ENCODE data around the gene FAM229B.
"Not testable (repeated sequence)": the region's sequence is repeated elsewhere in the genome, so short reads cannot be mapped to it uniquely, and the experiment has no call there.

FAM229B gene

GRCh38 chr6:112065426-112065986, 21.9 kb upstream of the FAM229B start:
- DNase-seq (ENCODE audit: low spot score) = no peak

DNA sequence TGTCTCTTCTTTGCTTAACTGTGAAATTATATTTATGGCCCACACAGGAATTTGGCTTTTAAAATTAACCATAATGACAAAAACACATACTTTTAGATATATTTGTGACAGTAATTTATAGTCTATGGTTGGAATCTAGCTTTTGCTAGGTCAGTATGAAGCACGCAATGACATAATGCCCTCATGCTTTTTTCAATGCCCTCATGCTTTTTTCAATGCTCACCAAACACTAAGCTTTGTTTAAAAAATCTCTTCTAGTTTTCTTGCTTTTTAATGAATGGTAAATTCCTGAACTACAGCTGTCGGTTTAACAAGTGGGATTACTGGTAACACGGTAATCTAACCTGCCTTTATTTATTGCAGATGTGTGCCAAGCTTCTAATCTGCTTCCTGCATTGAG, 20.8 kb upstream of the FAM229B start:
- DNase-seq (ENCODE audit: low spot score) = no peak

- no peak for DNase-seq (ENCODE audit: low spot score)
Measured at GRCh38 chr6:112081569-112081968, 5.8 kb upstream of the FAM229B start.

- no peak for DNase-seq (ENCODE audit: low spot score)
Measured at GRCh38 chr6:112085286-112086065, 1.9 kb upstream of the FAM229B start.

DNA sequence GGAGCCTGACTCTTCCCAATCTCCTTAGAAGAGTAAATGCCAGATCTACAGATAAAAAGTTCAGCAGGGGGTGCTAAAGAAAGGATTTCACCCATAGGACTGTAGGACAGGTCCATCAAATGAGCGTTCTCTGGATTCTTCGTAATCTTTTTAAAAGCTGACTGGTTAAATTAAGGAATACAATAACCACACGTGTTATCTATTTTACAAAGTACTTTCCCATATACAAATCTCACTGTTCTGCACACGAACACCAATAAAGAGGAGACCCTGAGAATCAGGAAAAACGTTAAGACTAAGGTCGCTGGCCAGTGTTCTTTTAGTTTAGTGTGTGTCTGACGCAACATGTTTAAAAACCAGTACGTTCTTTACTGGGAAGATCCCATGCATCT, 651 bp upstream of the FAM229B start:
- peak; percentile 65 for DNase-seq (ENCODE audit: low spot score)

DNA sequence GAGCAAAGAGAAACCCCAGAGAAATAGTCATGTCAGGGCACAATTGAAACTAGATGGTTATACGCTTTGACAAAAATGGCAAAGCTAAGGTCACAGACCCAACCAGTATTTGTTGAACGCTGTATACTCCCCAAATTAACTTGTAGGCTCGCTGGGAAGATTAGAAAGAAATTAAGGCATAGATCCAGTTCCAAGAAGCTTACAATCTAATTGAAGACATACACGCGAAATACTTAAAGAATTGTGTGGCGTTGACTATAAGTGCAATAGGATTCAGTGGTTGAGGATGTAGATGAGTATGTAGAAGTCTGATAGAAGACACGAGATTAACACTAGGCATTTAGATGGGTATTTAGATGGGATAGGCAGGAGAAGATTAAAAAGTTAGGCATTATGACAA, 525 bp downstream of the FAM229B start:
- DNase-seq (ENCODE audit: low spot score) = no peak

- no peak for DNase-seq (ENCODE audit: low spot score)
Measured at GRCh38 chr6:112096901-112097300, 9.5 kb downstream of the FAM229B start.

- no peak for DNase-seq (ENCODE audit: low spot score)
Measured at GRCh38 chr6:112100561-112100960, 13.2 kb downstream of the FAM229B start.

DNA sequence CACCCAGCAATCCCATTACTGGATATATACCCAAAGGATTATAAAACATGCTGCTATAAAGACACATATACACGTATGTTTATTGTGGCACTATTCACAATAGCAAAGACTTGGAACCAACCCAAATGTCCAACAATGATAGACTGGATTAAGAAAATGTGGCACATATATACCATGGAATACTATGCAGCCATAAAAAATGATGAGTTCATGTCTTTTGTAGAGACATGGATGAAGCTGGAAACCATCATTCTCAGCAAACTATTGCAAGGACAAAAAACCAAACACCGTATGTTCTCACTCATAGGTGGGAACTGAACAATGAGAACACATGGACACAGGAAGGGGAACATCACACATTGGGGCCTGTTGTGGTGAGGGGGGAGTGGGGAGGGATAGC, 18.6 kb downstream of the FAM229B start:
- not testable (repeated sequence) for DNase-seq (ENCODE audit: low spot score)

DNA sequence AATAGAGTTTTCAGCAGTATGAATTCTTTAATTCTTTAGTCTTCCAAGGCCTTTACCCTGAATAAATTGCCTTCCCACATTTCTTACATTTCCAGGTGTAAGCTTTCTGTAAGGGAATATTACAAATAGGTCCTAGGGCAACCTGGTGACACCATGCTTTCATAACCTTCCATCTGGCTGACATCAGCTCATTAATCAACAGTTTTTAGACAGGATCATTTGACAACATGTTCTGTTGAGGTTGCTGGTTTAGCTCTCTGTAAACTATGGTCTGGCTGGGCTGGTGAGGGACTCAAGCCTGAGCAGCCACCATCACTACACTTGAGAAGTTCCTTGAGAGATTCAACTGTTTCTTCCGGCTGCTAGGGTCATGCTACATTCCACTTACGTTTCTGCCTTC, 19.2 kb downstream of the FAM229B start:
- DNase-seq (ENCODE audit: low spot score) = no peak

- no peak for DNase-seq (ENCODE audit: low spot score)
Measured at GRCh38 chr6:112109262-112109661, 21.9 kb downstream of the FAM229B start.

- no peak for DNase-seq (ENCODE audit: low spot score)
Measured at GRCh38 chr6:112113431-112113830, 26.0 kb downstream of the FAM229B start.

- DNase-seq (ENCODE audit: low spot score) = no peak
Measured at GRCh38 chr6:112113918-112114317, 26.5 kb downstream of the FAM229B start.

GRCh38 chr6:112114577-112115223, 27.3 kb downstream of the FAM229B start:
- DNase-seq (ENCODE audit: low spot score) = no peak

DNA sequence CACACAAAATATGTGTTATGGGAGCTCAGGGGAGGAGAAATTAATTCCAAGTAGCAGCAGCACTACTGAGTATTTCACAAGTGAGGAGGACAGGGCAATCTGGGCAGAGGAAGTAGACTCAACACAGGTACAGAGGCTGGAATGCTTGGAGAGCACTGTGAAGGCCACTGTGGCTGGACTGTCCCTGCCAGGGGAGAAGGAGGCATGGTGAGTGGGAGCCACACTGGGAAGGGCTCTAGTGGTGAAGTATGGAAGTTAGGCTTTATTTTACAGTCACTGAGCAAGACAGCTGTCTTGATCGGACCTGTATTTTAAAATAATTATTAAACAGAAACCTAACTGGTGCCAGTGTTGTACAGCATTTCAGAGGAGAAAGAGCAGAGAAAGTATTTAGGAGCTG, 28.8 kb downstream of the FAM229B start:
- DNase-seq (ENCODE audit: low spot score) = peak; percentile 30

GRCh38 chr6:112117554-112117953, 30.2 kb downstream of the FAM229B start:
- DNase-seq (ENCODE audit: low spot score) = peak; percentile 91

- no peak for DNase-seq (ENCODE audit: low spot score)
Measured at GRCh38 chr6:112118034-112118433, 30.6 kb downstream of the FAM229B start.

DNA sequence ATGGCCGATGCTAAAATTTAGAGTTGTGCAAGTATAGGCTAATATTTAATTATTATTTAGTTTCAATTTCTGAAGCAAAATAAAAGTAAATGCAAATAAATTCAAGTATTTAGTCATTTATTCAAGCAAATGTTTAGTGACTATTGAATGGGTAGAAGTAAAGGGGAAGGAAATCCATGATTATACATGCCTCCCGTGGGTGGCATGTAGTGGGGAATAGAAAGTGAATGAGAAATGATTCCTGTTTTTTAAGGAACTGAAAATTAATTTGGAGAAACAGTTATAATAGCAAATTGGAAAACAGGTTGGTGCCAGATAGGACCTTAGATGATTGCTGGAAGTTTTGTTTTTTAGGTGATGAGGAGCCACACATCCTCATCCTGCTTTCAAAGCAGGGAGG, 35.4 kb downstream of the FAM229B start:
- no peak for DNase-seq (ENCODE audit: low spot score)

- no peak for DNase-seq (ENCODE audit: low spot score)
Measured at GRCh38 chr6:112123982-112124381, 36.6 kb downstream of the FAM229B start.

DNA sequence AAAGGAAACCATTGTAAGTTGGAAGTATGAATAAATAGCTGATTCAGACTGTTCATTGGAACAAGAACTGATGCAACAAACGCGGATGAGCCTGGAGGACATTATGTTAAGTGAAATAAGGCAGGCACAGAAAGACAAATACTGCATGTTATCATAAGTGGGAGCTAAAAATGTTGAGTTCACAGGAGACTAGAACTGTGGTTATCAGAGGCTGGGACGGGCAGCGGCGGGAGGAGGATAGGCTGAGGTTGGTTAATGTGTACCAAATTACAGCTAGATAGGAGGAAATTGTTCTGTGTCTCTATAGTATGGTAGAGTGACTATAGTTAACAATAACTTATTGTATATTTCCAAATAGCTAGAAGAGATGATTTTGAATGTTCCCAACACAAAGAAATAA, 40.8 kb downstream of the FAM229B start:
- no peak for DNase-seq (ENCODE audit: low spot score)

GRCh38 chr6:112130878-112131277, 43.5 kb downstream of the FAM229B start:
- no peak for DNase-seq (ENCODE audit: low spot score)

DNA sequence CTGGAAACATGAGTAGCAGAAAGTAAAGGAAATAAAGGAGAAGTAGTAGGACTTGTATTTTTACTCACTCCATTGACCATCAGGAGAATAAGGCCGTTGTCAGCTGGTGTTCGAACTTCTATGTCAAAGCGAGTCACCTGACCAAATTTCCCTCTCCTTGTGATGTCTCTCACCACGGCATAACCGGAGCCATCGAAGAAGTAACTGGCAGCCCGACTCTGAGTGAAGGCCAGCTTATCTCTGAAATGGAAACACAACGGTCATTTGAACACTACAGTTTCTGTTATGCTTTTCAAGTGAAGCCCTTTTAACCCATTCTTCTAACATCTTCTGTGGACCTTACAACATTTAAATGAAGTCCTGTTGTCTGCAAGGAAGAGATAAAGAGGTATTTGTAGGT, 51.7 kb downstream of the FAM229B start:
- DNase-seq (ENCODE audit: low spot score) = no peak

DNA sequence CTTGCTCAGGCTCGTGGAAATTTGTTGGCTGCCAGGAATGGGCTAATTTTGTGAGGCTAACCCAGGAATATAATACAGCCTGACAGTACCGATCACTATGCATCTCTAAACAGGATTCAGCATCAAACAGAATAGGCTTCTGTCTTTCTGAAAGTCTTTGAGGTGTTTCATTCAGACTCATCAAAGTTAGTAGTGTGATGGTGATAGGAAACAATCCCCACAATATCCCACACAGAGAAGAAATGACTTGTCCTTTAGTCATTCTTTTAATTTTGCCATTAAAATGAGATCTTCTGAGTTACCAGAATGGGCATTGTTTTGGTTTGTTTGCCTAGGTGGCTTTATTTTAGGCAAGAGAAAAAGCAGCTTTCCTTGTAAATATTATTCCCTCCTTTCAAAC, 54.3 kb downstream of the FAM229B start:
- DNase-seq (ENCODE audit: low spot score) = no peak
